DOHH2 (cell line): Measurements from ENCODE around the gene SHISA2.
"Not testable (repeated sequence)": the region's sequence is repeated elsewhere in the genome, so short reads cannot be mapped to it uniquely, and the experiment has no call there.

ENCODE experiments used
- H3F3A ChIP-seq: fragments of 200-600 bp; sonication (generic), shearing (Covaris generic); 2 replicates; pipeline ENCODE4 v1.6.0; 2016; ENCODE audit warnings: antibody characterized with exemption, mild to moderate bottlenecking; ENCODE audit not compliant: control insufficient read depth, insufficient read depth
- H3K27ac ChIP-seq: fragments of 200-600 bp; sonication (generic); 2 replicates; pipeline ENCODE4 v1.5.1; 2014; ENCODE audit warnings: low read depth, mild to moderate bottlenecking, low read length, moderate library complexity
- H3K27me3 ChIP-seq: fragments of 200-600 bp; sonication (generic); 2 replicates; pipeline ENCODE4 v1.6.1; 2014; ENCODE audit warnings: mild to moderate bottlenecking, low read length, mixed read lengths; ENCODE audit not compliant: control insufficient read depth
- H3K36me3 ChIP-seq: fragments of 200-600 bp; sonication (generic); 2 replicates; pipeline ENCODE4 v1.6.1; 2014; ENCODE audit warnings: mild to moderate bottlenecking, low read length, moderate library complexity, mixed read lengths; ENCODE audit not compliant: control insufficient read depth
- H3K4me1 ChIP-seq: fragments of 200-600 bp; sonication (generic); 2 replicates; pipeline ENCODE4 v1.6.1; 2014; ENCODE audit warnings: mild to moderate bottlenecking, low read length, mixed read lengths; ENCODE audit not compliant: control insufficient read depth
- H3K4me2 ChIP-seq: fragments of 200-600 bp; sonication (generic); 2 replicates; pipeline ENCODE4 v1.6.0; 2014; ENCODE audit warnings: mild to moderate bottlenecking, low read length, moderate library complexity
- H3K4me3 ChIP-seq: fragments of 200-600 bp; sonication (generic); 2 replicates; pipeline ENCODE4 v1.5.1; 2014; ENCODE audit warnings: mild to moderate bottlenecking, low read length, mixed read lengths
- H3K79me2 ChIP-seq: fragments of 200-600 bp; sonication (generic); 2 replicates; pipeline ENCODE4 v1.6.1; 2014; ENCODE audit warnings: mild to moderate bottlenecking, low read length, mixed read lengths; ENCODE audit not compliant: control insufficient read depth
- H3K9me2 ChIP-seq: fragments of 200-600 bp; sonication (generic); replicated peaks from 2 replicates; pipeline ENCODE4 v1.6.1; 2014; ENCODE audit warnings: mild to moderate bottlenecking, low read length, mixed read lengths; ENCODE audit not compliant: control insufficient read depth
- H3K9me3 ChIP-seq: fragments of 200-600 bp; sonication (generic); 2 replicates; pipeline ENCODE4 v1.6.1; 2014; ENCODE audit warnings: antibody characterized with exemption, low read length, mixed read lengths; ENCODE audit not compliant: control insufficient read depth, insufficient read depth
- H4K20me1 ChIP-seq: fragments of 200-600 bp; sonication (generic); 2 replicates; pipeline ENCODE4 v1.6.0; 2014; ENCODE audit warnings: low read depth, mild to moderate bottlenecking, antibody characterized with exemption, low read length, moderate library complexity; ENCODE audit not compliant: control insufficient read depth, insufficient read depth
- EZH2phosphoT487 ChIP-seq: fragments of 200-600 bp; sonication (generic); IDR thresholded peaks from 2 replicates; pipeline ENCODE4 v1.6.1; 2017; ENCODE audit warnings: borderline replicate concordance, mild to moderate bottlenecking, antibody characterized with exemption, low read length, moderate library complexity, mixed read lengths
- TF ChIP-seq, protein P1 (sequence below): fragments of 200-600 bp; sonication (generic); IDR thresholded peaks from one replicate; pipeline ENCODE4 v1.5.1; 2014; ENCODE audit warnings: antibody characterized with exemption, mild to moderate bottlenecking, low read depth, low read length; ENCODE audit not compliant: poor library complexity, severe bottlenecking

The SHISA2 gene

DNA sequence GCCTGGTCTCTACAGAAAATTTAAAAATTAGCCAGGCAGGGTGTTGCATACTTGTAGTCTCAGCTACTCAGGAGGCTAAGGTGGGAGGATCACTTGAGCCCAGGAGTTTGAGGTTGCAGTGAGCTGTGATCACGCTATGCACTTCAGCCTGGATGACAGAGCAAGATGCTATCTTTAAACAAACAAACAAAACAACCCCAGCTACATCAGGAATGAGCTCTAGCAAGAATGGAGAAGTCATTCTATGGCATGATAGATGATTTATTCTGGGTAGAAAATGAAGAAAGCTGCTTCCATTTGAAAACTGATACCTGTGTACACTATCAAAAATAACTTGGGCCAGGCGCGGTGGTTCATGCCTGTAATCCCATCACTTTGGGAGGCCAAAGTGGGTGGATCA, 15.8 kb upstream of the SHISA2 start:
- Histone ChIP-seq H4K20me1 (no peaks in the 10 kb centered on the region), H3K27me3 (no peaks in the 10 kb centered on the region), H3K4me1 (no peaks in the 10 kb centered on the region), H3K4me3 (no peak overlapping the region), H3K27ac (no peak overlapping the region), H3K4me2 (no peak overlapping the region), H3K36me3 (no peaks in the 10 kb centered on the region), H3K9me3 (no peaks in the 10 kb centered on the region), H3K79me2 (no peaks in the 10 kb centered on the region), H3K9me2 (no peaks in the 10 kb centered on the region), H3F3A (no peaks in the 10 kb centered on the region)
- TF ChIP-seq EZH2phosphoT487: no peak

DNA sequence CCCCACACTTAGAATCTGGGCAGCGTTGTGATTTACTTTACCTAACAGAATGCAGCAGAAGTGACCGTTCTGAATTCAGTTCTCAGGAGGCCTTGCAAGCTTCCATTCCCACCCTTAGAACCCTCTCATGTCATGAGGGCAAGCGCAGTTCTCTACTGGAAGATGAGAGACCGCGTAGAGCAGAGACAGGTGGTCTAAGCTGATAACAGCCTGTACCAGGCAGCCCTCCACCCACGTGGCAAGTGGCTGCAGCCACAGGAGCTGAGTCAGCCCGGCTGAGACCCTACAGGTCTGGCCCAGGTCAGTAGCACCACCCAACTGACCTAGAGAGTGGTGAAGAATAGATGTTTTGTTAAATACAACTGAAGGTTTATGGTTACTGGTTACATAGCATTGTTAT, 14.7 kb upstream of the SHISA2 start:
- H3F3A ChIP-seq, H3K9me3 ChIP-seq, H3K27ac ChIP-seq, H3K4me2 ChIP-seq, H4K20me1 ChIP-seq, H3K9me2 ChIP-seq, H3K79me2 ChIP-seq, H3K36me3 ChIP-seq, H3K4me3 ChIP-seq, H3K4me1 ChIP-seq, H3K27me3 ChIP-seq: not testable (repeated sequence)

DNA sequence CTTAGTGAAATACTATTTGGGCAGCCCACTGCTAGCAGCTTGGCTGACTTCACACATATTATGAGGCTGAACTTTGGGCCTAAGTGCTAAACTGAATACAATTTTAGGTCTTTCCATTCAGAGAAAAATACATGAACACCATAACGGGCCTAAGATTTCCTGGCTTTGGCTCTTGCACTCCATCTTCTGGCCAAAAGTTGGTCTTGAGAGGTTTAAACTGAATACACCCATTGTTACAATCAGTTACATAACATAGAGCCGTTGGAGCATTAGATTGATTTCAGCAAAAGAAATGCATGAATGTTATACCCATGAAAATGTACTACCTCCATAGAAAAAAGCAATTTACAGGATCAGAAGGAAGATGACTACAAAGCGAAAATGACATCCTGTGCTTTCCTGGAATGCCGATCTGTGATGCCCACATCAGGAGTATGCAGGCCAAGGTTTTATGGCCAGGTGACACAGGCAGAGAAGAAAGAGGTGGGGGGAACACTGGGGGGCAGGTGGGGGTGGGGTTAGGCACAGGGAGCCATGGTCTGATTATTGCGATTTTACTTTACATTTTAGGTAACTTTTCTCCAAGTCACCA, 11.1 kb upstream of the SHISA2 start:
- Histone ChIP-seq H3F3A (no peaks in the 10 kb centered on the region), H3K79me2 (no peaks in the 10 kb centered on the region), H3K4me1 (no peaks in the 10 kb centered on the region), H4K20me1 (no peaks in the 10 kb centered on the region), H3K27ac (no peak overlapping the region), H3K27me3 (no peaks in the 10 kb centered on the region), H3K9me2 (no peaks in the 10 kb centered on the region), H3K4me3 (no peak overlapping the region), H3K4me2 (no peak overlapping the region), H3K9me3 (no peaks in the 10 kb centered on the region), H3K36me3 (no peaks in the 10 kb centered on the region)
- TF ChIP-seq, protein P1, sequence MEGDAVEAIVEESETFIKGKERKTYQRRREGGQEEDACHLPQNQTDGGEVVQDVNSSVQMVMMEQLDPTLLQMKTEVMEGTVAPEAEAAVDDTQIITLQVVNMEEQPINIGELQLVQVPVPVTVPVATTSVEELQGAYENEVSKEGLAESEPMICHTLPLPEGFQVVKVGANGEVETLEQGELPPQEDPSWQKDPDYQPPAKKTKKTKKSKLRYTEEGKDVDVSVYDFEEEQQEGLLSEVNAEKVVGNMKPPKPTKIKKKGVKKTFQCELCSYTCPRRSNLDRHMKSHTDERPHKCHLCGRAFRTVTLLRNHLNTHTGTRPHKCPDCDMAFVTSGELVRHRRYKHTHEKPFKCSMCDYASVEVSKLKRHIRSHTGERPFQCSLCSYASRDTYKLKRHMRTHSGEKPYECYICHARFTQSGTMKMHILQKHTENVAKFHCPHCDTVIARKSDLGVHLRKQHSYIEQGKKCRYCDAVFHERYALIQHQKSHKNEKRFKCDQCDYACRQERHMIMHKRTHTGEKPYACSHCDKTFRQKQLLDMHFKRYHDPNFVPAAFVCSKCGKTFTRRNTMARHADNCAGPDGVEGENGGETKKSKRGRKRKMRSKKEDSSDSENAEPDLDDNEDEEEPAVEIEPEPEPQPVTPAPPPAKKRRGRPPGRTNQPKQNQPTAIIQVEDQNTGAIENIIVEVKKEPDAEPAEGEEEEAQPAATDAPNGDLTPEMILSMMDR: peak; percentile 67
- TF ChIP-seq EZH2phosphoT487: no peak

DNA sequence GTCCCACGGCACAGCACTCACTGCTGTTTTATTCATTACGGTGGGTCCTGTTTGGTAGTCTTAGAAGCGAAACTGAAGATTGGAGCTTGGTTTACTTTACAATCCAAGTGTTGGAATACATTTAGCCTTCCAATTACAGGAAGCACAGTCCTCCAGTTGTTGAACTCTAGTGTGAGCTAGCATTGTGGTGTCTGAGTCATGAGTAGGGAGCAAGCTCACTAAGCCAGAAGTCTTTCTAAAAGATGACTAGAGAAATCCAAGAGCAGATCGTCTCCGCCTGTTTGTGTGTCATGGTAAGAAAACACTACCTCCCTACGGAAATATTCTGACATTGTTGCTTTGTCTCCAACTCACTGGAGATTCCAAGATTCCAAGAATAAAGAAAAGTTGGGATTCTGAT, 10.1 kb upstream of the SHISA2 start:
- Histone ChIP-seq H4K20me1 (no peaks in the 10 kb centered on the region), H3K36me3 (no peaks in the 10 kb centered on the region), H3K4me3 (no peak overlapping the region), H3K4me2 (no peak overlapping the region), H3K9me3 (no peaks in the 10 kb centered on the region), H3F3A (no peaks in the 10 kb centered on the region), H3K9me2 (no peaks in the 10 kb centered on the region), H3K79me2 (no peaks in the 10 kb centered on the region), H3K27ac (no peak overlapping the region), H3K4me1 (no peaks in the 10 kb centered on the region), H3K27me3 (no peaks in the 10 kb centered on the region)
- TF ChIP-seq EZH2phosphoT487: no peak
- TF ChIP-seq, protein P1: no peak
